Epithelial cell of proximal tubule (primary cell): ENCODE data around the gene G2E3. TPM values are rescaled to one million over a fixed set of nuclear protein-coding genes. Genes with fewer than 3 reads are reported as not detected.

Experiments used
- DNase-seq: peaks from one replicate; pipeline ENCODE4 v3.0.0-alpha.2; 2011; ENCODE audit warnings: low read depth
- H3K4me3 ChIP-seq: 2 replicates; pipeline ENCODE4 v1.5.1; 2011; ENCODE audit warnings: low read depth, mild to moderate bottlenecking, low read length
- total RNA-seq: library from RNA; depleted of rRNA; stranded (reverse); fragments of >200 nt; gene quantifications from 2 replicates; pipeline ENCODE4 v1.2.3, GENCODE V29; 2015
- TF ChIP-seq, protein P1 (sequence below): conservative IDR thresholded peaks from 2 replicates; pipeline ENCODE4 v1.5.1; 2012; ENCODE audit warnings: low read depth, mild to moderate bottlenecking, low read length

The G2E3 gene
- total RNA-seq, 1 donor from 2014 or later = 20.0 TPM

DNA sequence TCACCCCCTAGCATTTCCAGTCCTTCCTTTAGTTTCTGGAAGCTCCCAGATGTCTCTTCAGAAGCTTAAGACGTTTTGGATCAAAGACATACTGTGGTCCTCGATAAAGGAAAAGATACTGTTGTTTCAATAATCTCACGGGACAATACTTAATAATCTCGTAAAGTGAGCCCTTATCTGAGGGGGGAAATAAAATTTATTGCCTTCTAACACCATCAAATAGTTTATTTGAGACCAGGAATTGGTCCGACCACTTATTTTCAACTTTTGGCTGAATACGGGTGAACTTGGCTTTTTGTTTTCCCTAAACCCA, 640 bp upstream of the G2E3 start:
- DNase-seq = no peak
- peak overlapping the region; percentile 86 for H3K4me3 ChIP-seq
- TF ChIP-seq, protein P1, sequence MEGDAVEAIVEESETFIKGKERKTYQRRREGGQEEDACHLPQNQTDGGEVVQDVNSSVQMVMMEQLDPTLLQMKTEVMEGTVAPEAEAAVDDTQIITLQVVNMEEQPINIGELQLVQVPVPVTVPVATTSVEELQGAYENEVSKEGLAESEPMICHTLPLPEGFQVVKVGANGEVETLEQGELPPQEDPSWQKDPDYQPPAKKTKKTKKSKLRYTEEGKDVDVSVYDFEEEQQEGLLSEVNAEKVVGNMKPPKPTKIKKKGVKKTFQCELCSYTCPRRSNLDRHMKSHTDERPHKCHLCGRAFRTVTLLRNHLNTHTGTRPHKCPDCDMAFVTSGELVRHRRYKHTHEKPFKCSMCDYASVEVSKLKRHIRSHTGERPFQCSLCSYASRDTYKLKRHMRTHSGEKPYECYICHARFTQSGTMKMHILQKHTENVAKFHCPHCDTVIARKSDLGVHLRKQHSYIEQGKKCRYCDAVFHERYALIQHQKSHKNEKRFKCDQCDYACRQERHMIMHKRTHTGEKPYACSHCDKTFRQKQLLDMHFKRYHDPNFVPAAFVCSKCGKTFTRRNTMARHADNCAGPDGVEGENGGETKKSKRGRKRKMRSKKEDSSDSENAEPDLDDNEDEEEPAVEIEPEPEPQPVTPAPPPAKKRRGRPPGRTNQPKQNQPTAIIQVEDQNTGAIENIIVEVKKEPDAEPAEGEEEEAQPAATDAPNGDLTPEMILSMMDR = no peak

DNA sequence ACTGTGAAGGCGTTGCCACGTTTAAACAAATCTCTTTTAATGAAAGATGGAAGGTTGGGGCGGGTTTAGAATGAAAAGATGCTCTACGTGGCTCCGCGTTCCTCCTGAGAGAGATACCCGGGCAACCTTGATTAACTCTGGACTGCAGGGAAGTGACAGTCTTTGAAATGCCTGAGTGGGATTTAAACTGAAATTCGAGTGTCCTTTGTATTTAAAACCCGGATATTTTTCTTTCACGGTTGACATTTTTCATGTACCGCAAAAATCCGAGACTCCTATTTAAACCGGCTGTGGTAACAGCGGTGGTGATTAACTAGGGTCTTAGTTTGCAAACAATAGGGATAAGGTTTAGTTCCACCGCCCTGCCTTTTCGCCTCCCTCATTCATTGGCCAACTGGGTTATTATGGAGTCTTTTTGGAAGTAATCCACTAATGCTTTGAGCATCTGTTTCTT, 707 bp downstream of the G2E3 start:
- TF ChIP-seq, protein P1 = no peak
- peak overlapping the region; percentile 86 for H3K4me3 ChIP-seq
- no peak for DNase-seq

DNA sequence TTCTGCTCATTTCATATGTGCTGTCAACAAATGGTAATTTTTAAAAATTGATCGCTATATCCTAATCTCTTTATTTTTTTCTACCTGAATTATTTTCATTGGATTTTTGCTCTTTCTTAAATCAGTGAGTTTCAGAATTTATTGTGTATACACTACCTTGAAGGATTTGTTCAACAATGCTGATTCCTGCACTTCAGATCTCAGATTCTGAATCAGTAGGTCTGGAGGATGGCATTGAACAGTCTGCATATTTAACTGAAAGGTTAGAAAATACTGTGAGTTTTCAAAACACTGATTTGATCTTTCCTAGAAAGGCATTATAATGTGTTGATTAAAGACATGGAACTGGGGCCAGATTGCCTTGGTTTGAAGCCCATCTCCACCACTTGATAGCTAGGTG, 1.6 kb downstream of the G2E3 start:
- TF ChIP-seq, protein P1 = no peak
- no peak for DNase-seq
- peak overlapping the region; percentile 86 for H3K4me3 ChIP-seq

DNA sequence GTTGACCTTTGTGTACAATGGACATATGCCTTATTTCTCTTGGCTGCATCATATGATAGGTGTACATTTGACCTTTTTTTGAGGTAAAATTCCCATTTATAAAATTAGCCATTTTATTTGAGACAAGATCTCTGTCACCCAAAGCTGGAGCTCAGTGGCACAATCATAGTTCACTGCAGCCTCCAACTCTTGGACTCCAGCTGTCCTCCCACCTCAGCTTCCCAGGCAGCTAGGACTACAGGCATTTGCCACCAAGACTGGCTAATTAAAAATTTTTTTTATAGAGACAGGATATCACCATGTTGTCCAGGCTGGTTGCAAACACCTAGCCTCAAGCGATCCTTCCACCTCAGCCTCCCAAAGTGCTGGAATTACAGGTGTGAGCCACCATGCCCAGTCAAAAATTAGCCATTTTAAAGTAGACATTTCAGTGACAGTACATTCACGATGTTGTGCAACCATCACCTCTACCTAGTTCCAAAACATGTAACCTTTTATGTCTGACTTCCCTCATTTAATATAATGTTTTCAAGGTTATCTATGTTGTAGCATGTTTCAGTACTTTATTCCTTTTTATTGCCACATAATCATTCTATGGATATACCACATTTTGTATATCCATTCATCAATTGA, 5.4 kb downstream of the G2E3 start:
- no peak for DNase-seq
- H3K4me3 ChIP-seq = no peak overlapping the region
- TF ChIP-seq, protein P1 = no peak

DNA sequence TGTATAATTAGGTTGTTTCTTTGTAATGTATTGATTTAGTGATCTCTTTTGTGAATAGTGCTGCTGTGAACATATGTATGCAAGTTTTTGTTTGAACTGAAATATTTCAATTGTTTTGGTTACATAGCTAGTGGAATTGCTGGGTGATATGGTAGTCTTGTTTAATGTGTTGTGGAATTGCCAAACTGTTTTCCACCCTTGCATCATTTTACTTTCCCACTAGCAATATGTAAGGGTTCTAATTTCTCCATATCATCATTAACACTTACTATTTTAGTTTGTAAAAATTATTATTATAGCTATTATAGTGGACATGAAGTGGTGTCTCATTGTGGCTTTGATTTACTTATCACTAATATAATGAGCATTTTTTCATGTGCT, 5.9 kb downstream of the G2E3 start:
- TF ChIP-seq, protein P1 = no peak
- DNase-seq = no peak
- no peak overlapping the region for H3K4me3 ChIP-seq

DNA sequence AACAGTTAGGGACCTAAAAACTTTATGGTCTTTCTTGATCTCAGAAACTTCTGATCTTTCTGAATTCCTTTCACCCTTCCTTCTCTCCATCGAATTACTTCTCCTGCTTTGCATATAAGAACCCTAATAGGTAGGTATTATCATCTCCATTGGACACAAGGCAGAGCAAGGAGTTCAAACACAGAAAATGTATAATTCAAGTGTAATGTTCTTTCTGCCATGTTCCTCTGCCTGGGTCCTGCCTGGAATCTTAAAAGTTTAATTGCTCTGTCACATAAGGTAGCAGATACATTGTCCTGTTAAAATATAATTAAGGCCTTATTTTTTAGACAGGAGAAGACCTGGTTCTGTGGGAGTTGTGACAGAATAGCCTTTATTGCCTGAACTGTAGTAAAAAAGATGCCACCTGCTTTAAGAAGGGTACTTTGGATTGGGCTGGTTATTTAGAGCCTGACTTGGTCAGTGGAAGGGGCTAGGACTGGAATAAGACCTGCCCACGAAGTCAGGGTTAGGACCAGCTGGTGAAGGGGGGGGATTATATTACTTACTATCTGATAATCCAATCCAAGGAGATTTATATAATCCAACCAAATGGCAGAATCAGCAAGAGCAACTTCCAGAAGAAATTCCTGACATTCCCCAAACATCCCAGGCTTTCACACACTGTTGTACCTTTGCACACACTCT, 10.4 kb downstream of the G2E3 start:
- TF ChIP-seq, protein P1 = no peak
- no peak for DNase-seq
- no peak overlapping the region for H3K4me3 ChIP-seq

DNA sequence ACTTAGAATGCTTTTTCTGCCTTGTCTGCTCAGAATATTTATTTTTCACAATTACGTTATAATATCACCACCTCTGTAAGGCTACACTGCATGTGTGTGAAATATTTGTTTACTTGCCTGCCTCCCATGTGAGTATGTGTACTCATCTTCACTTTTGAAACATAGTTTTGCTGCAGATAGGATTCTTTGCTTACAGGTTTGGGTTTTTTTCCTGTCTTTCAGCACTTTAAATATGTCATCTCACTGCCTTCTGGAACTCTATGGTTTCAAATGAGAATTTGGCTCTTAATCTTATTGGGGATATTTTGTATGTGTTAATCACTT, 10.9 kb downstream of the G2E3 start:
- DNase-seq = no peak
- TF ChIP-seq, protein P1 = no peak
- no peak overlapping the region for H3K4me3 ChIP-seq
